GDM1 (cell line): Measurements from ENCODE around the gene MAML3.

Experiments
- DNase-seq: peaks from one replicate; lab custom pipeline; 2025; lab: John Stamatoyannopoulos, UW

The MAML3 gene

GRCh38 chr4:139921429-139922184 lies 232.4 kb downstream of the MAML3 start:
- DNase-seq = no peak

- no peak for DNase-seq
These were observed 233.4 kb downstream of the MAML3 start for GRCh38 chr4:139920486-139921002.

- DNase-seq = no peak
These were observed 234.5 kb downstream of the MAML3 start for GRCh38 chr4:139919521-139919920.

GRCh38 chr4:139919004-139919403 lies 235.0 kb downstream of the MAML3 start:
- DNase-seq = no peak

- DNase-seq = no peak
These were observed 235.4 kb downstream of the MAML3 start for GRCh38 chr4:139918591-139918990.

GRCh38 chr4:139917896-139918295 lies 236.1 kb downstream of the MAML3 start:
- no peak for DNase-seq

GRCh38 chr4:139916041-139916440 lies 237.9 kb downstream of the MAML3 start:
- DNase-seq = no peak

- no peak for DNase-seq
These were observed 238.9 kb downstream of the MAML3 start for GRCh38 chr4:139915037-139915436.

GRCh38 chr4:139913995-139914598 lies 239.9 kb downstream of the MAML3 start:
- no peak for DNase-seq

GRCh38 chr4:139913398-139913990 lies 240.5 kb downstream of the MAML3 start:
- DNase-seq = no peak

- no peak for DNase-seq
These were observed 241.5 kb downstream of the MAML3 start for GRCh38 chr4:139912445-139912844.

GRCh38 chr4:139910106-139910505 lies 243.9 kb downstream of the MAML3 start:
- no peak for DNase-seq

GRCh38 chr4:139908636-139909437 lies 245.1 kb downstream of the MAML3 start:
- no peak for DNase-seq

GRCh38 chr4:139907001-139907809 lies 246.8 kb downstream of the MAML3 start:
- DNase-seq = no peak

GRCh38 chr4:139905489-139905888 lies 248.5 kb downstream of the MAML3 start:
- no peak for DNase-seq

GRCh38 chr4:139904406-139904805 lies 249.6 kb downstream of the MAML3 start:
- DNase-seq = no peak

- no peak for DNase-seq
These were observed 250.1 kb downstream of the MAML3 start for GRCh38 chr4:139903845-139904244.

- no peak for DNase-seq
These were observed 251.4 kb downstream of the MAML3 start for GRCh38 chr4:139902321-139903320.

- DNase-seq = no peak
These were observed 252.3 kb downstream of the MAML3 start for GRCh38 chr4:139901531-139902320.
